Esophagus muscularis mucosa (tissue), 4 donors: ENCODE measurements around the gene TMED8.
"Not testable (repeated sequence)": the region's sequence is repeated elsewhere in the genome, so short reads cannot be mapped to it uniquely, and the experiment has no call there.

Experiments used
- EP300 ChIP-seq: sonication (generic); formaldehyde crosslinking; IDR thresholded peaks from one replicate; pipeline ENCODE4 v1.6.1; 2017; ENCODE audit warnings: antibody characterized with exemption
- POLR2A ChIP-seq: fragments of 450-650 bp; IDR thresholded peaks from one replicate; pipeline ENCODE4 v1.6.1; 2017; ENCODE audit warnings: antibody characterized with exemption, moderate library complexity, mild to moderate bottlenecking, low read depth
- POLR2AphosphoS5 ChIP-seq, 2 donors: sonication (generic); formaldehyde crosslinking; IDR thresholded peaks; one replicate each; pipeline ENCODE4 v1.6.1; 2017; ENCODE audit warnings: antibody characterized with exemption in 2 of 2
- TF ChIP-seq, protein P1 (sequence below), 3 experiments: fragments of 200-600 bp in 2 of 3; fragments of 450-650 bp in 1 of 3; sonication (generic) in 2 of 3; IDR thresholded peaks; one replicate each; pipeline ENCODE4 v1.5.1; 2017 to 2019; ENCODE audit warnings: antibody characterized with exemption in 3 of 3, mild to moderate bottlenecking in 2 of 3, moderate library complexity in 1 of 3

DNA sequence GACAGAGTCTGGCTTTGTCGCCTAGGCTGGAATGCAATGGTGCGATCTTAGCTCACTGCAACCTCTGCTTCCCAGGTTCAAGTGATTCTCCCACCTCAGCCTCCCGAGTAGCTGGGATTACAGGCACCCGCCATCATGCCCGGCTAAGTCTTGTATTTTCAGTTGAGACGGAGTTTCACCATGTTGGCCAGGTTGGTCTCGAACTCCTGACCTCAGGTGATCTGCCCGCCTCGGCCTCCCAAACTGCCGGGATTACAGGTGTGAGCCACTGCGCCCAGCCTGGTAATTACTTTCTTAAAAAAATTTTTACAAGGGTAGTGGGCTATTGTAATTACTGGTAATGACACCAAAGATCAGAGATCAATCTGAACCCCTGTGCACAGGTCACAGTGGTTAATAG lies 58.1 kb downstream of the TMED8 start:
- TF ChIP-seq EP300; POLR2AphosphoS5 (IDR thresholded peaks at IDR 0.05); POLR2A: not testable (repeated sequence)
- TF ChIP-seq, protein P1, sequence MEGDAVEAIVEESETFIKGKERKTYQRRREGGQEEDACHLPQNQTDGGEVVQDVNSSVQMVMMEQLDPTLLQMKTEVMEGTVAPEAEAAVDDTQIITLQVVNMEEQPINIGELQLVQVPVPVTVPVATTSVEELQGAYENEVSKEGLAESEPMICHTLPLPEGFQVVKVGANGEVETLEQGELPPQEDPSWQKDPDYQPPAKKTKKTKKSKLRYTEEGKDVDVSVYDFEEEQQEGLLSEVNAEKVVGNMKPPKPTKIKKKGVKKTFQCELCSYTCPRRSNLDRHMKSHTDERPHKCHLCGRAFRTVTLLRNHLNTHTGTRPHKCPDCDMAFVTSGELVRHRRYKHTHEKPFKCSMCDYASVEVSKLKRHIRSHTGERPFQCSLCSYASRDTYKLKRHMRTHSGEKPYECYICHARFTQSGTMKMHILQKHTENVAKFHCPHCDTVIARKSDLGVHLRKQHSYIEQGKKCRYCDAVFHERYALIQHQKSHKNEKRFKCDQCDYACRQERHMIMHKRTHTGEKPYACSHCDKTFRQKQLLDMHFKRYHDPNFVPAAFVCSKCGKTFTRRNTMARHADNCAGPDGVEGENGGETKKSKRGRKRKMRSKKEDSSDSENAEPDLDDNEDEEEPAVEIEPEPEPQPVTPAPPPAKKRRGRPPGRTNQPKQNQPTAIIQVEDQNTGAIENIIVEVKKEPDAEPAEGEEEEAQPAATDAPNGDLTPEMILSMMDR (IDR thresholded peaks at IDR 0.05), result not testable (repeated sequence)
